ENCODE results near the gene AOAH. TPM values are rescaled to one million over a fixed set of nuclear protein-coding genes. Genes with fewer than 3 reads are reported as not detected.

The AOAH gene
- total and polyA plus RNA-seq, 9 of the 15 experiments (the other 6 are each of a cell fraction or from before 2014, with no cell fraction given): not detected

DNA sequence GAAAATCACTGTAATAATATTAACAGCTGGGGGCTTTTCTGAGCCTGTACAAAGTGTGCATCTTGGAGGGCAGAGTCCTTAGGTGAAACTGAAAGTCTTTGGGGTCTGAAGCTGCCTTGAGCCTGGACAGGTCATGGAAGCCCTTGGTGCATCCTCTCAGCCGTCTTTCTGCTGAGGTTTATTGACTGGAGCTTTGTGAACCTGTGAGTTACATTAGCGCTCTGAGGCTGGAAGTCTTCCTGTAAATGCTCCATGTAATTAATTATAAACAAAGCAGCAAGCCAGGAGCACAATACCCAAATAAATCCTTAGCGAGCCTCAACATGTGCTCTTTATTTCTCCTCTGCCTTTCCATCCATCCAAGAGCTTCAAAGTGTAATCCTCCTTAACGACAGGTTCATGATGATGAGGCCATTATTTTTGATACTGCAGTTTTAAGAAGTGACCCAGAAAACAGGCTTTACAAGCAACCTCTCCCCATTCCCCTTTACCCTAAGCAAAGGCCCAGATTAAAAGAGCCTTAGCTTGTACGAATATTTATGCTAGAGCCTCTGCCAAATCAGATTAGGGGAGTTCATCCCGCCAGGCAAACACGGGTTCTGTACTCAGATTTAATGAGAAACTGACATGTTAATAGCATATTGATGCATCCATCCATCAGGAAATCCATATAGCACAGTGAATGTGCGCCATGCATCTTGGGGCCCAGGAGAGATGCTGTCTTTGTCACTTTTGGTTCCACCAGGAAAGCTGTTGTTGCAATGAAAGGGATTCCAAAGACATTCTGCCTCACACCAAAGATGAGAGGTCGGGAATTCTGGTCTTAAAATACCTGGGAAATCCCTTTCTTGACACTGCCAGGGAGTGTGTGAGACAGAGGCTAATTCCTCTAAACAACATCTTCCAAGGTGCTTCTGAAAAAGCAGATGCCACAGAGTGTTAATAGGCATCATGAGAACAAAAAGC is 216.5 kb downstream of the AOAH start:
- FAIRE-seq: no peak
- H4K20me1 ChIP-seq (replicated peaks; ENCODE audit: control insufficient read depth, insufficient read depth, low read length): no peaks in the 10 kb centered on the region
- H3K27me3 ChIP-seq (ENCODE audit: control insufficient read depth in 2 of 2, insufficient read depth in 2 of 2, low read length in 2 of 2): peaks cover 10 to 27% of the 10 kb centered on the region in 2 experiments; a peak in 4 of 5 replicates
- DNase-seq (ENCODE audit: extremely low read depth in 1 of 4, low spot score in 3 of 4): no peak
- no peak for ATAC-seq
- intact Hi-C loops (cut with micrococcal nuclease) (no loop called here), in situ Hi-C loops (cut with MboI) (no loop called here)
- CTCF ChIA-PET (ENCODE audit: low intra/inter-chr PET ratio): no interaction called here
- 1% methylated on average over 9 of the region's 9 CpGs for WGBS (ENCODE audit: insufficient coverage, low coverage, missing lambda C conversion rate)
- no TSS peak for BruUV-seq (replicated peaks)
- no peak overlapping the region for H3K4me3 ChIP-seq
- no peak for TF ChIP-seq RBM34 (IDR thresholded peaks at IDR 0.05; ENCODE audit: borderline replicate concordance, insufficient read depth, low read length)
- no peak for TF ChIP-seq MECOM (CRISPR knock-in tag; IDR thresholded peaks at IDR 0.05)
- TF ChIP-seq, protein P1, sequence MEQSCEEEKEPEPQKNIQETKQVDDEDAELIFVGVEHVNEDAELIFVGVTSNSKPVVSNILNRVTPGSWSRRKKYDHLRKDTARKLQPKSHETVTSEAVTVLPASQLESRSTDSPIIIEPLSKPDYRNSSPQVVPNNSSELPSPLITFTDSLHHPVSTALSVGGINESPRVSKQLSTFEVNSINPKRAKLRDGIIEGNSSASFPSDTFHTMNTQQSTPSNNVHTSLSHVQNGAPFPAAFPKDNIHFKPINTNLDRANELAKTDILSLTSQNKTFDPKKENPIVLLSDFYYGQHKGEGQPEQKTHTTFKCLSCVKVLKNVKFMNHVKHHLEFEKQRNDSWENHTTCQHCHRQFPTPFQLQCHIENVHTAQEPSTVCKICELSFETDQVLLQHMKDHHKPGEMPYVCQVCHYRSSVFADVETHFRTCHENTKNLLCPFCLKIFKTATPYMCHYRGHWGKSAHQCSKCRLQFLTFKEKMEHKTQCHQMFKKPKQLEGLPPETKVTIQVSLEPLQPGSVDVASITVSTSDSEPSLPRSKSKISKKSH (CRISPR knock-in tag; IDR thresholded peaks at IDR 0.05): no peak
- TF ChIP-seq, protein P2, sequence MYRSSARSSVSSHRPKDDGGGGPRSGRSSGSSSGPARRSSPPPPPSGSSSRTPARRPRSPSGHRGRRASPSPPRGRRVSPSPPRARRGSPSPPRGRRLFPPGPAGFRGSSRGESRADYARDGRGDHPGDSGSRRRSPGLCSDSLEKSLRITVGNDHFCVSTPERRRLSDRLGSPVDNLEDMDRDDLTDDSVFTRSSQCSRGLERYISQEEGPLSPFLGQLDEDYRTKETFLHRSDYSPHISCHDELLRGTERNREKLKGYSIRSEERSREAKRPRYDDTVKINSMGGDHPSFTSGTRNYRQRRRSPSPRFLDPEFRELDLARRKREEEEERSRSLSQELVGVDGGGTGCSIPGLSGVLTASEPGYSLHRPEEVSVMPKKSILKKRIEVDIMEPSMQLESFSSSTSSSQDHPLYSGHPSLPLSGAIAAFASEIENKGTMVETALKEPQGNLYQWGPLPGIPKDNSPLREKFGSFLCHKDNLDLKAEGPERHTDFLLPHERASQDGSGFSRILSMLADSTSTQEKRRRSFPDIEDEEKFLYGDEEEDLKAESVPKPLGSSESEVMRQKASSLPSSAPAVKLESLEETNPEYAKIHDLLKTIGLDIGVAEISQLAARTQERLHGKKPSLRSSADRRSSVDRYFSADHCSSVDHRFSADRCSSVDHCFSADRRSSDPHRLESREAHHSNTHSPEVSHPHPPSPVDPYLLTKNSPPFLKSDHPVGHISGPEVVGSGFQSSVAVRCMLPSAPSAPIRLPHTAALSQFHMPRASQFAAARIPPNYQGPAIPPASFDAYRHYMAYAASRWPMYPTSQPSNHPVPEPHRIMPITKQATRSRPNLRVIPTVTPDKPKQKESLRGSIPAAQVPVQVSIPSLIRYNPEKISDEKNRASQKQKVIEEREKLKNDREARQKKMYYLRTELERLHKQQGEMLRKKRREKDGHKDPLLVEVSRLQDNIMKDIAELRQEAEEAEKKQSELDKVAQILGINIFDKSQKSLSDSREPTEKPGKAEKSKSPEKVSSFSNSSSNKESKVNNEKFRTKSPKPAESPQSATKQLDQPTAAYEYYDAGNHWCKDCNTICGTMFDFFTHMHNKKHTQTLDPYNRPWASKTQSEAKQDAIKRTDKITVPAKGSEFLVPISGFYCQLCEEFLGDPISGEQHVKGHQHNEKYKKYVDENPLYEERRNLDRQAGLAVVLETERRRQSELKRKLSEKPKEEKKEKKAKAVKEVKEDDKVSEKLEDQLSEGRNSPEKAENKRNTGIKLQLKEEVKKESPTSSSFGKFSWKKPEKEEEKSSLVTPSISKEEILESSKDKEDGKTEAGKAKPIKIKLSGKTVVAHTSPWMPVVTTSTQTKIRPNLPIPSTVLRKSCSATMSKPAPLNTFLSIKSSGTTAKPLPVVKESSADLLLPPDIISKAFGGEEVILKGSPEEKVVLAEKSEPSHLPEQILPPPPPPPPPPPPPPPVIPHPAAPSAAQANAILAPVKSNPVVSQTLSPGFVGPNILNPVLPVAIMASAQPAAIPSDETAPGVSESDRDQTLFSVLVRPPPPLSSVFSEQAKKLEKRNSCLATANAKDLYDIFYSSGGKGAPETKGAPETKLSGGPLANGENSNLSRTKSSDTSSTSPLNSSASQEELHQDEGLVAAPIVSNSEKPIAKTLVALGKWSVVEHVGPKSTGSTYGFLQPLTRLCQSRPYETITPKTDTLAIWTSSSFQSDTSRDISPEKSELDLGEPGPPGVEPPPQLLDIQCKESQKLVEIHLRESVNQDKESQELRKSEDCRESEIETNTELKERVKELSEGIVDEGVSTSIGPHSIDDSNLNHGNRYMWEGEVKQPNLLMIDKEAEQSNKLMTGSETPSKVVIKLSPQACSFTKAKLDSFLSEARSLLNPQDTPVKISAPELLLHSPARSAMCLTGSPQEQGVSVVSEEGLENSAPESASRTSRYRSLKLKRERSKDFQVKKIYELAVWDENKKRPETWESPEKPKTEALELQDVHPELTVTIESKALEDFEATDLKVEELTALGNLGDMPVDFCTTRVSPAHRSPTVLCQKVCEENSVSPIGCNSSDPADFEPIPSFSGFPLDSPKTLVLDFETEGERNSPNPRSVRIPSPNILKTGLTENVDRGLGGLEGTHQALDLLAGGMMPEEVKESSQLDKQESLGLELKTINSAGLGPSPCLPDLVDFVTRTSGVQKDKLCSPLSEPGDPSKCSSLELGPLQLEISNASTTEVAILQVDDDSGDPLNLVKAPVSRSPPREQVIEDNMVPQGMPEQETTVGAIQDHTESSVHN (IDR thresholded peaks at IDR 0.05; ENCODE audit: borderline replicate concordance in 1 of 2, low read depth in 1 of 2): no peak
- no peak for TF ChIP-seq KHSRP (IDR thresholded peaks at IDR 0.05)
- TF ChIP-seq, protein P3, sequence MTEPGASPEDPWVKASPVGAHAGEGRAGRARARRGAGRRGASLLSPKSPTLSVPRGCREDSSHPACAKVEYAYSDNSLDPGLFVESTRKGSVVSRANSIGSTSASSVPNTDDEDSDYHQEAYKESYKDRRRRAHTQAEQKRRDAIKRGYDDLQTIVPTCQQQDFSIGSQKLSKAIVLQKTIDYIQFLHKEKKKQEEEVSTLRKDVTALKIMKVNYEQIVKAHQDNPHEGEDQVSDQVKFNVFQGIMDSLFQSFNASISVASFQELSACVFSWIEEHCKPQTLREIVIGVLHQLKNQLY (CRISPR knock-in tag; conservative IDR thresholded peaks at IDR 0.05): no peak
- no peak for TF ChIP-seq ZNF143 (CRISPR knock-in tag; IDR thresholded peaks at IDR 0.05)
- POLR2A ChIA-PET: interaction anchor here (0.6 kb wide), 1 partner anchor 11 kb away, joined by 3 read pairs; no protein-coding TSS in a partner anchor
- no peaks in the 10 kb centered on the region for H3K9me3 ChIP-seq (replicated peaks; ENCODE audit: control insufficient read depth, insufficient read depth, low read depth, low read length)
- H3K9me1 ChIP-seq (ENCODE audit: control insufficient read depth, insufficient read depth, low read length): no peaks in the 10 kb centered on the region
- no peaks in the 10 kb centered on the region for H3K36me3 ChIP-seq (ENCODE audit: control insufficient read depth, insufficient read depth, low read length)
- H3K9ac ChIP-seq (ENCODE audit: insufficient read depth in 1 of 2, low read depth in 2 of 2, low read length in 2 of 2): no peak overlapping the region
- H2AFZ ChIP-seq (ENCODE audit: low read depth, low read length): no peak overlapping the region
- no peaks in the 10 kb centered on the region for H3K79me2 ChIP-seq (ENCODE audit: control insufficient read depth, insufficient read depth, low read length)
- H3K4me1 ChIP-seq (replicated peaks in 1 of 2; ENCODE audit: control insufficient read depth in 2 of 2, insufficient read depth in 2 of 2, low read length in 2 of 2): no peaks in the 10 kb centered on the region
- no peak overlapping the region for H3K4me2 ChIP-seq (ENCODE audit: insufficient read depth, low read length)
- no peak overlapping the region for H3K27ac ChIP-seq (ENCODE audit: extremely low read depth, low read depth, low read length)
